H1 (cell line): ENCODE measurements around the gene NR2C2. TPM values are rescaled to one million over a fixed set of nuclear protein-coding genes. Genes with fewer than 3 reads are reported as not detected.

Experiments
- CHD2 ChIP-seq: IDR thresholded peaks from 2 replicates; pipeline ENCODE4 v1.6.1; 2012; ENCODE audit warnings: low read length, improper control_type of control experiment
- CHD7 ChIP-seq: fragments of 300-600 bp; sonication (generic); IDR thresholded peaks from 2 replicates; pipeline ENCODE4 v1.7.1; 2012; ENCODE audit warnings: low read length, moderate library complexity, mild to moderate bottlenecking, inconsistent platforms; ENCODE audit not compliant: insufficient replicate concordance
- RXRA ChIP-seq: IDR thresholded peaks from 2 replicates; pipeline ENCODE4 v1.6.1; 2011; ENCODE audit warnings: low read depth, mild to moderate bottlenecking, low read length, moderate library complexity; ENCODE audit not compliant: insufficient read depth
- SP4 ChIP-seq: IDR thresholded peaks from 2 replicates; pipeline ENCODE4 v1.6.1; 2012; ENCODE audit warnings: low read length, inconsistent platforms
- polyA plus RNA-seq, 7 experiments: library from polyadenylated mRNA; depleted of rRNA in 3 of 7; stranded (reverse) in 5 of 7; unstranded in 2 of 7; fragments of >200 nt in 5 of 7; fragments of 200-250 nt in 2 of 7; gene quantifications; 1 replicate in 5 of 7; 2 replicates in 1 of 7; 4 replicates in 1 of 7; pipeline versions ENCODE4 v1.2.1 to v1.2.3, GENCODE V29; 2011 to 2013; ENCODE audit warnings: missing spikeins in 2 of 7, mixed read lengths in 2 of 7
- total RNA-seq: library from RNA; stranded (reverse); fragmentation: NEBNext Ultra II Directional; extraction: Animal tissue kit (Norgen Biotek cat#: 25700); gene quantifications from 2 replicates; pipeline ENCODE4 v1.2.1, GENCODE V29; 2021

NR2C2 gene
- total and polyA plus RNA-seq, 2 of the 8 experiments (the other 6 are each of a cell fraction or from before 2014, with no cell fraction given) = 16.6 to 44.4 TPM

DNA sequence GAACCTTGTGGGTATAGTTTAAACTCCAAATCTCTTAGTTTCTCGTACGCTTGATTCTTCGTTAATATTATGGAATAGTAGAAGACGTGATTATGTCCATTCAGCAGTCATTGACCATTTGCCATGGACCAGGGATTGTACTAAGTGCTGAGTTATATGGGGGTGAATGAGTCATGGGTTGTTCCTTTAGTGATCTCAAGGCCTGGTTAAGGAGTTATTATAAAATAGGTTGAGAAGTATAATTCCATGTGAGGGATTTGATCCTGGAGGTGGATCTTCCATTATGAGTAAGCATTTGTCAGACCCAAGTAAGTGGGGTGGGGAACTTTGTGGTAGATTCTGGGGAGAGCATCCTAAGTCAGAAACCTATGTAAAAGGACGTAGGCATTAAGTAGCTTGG is 15.4 kb downstream of the NR2C2 start (continued):
- no peak for TF ChIP-seq CHD7
- no peak for TF ChIP-seq SP4
- no peak for TF ChIP-seq CHD2
- no peak for TF ChIP-seq RXRA
